T-helper 17 cell (primary cell): ENCODE data around the gene TRIM38. TPM values are rescaled to one million over a fixed set of nuclear protein-coding genes. Genes with fewer than 3 reads are reported as not detected.

Source experiments
- ATAC-seq: fragments of 150-1000 bp; cut with Tn5 transposase; 2 replicates; pipeline ENCODE4 v1.10.0; 2021; ENCODE audit warnings: mild to moderate bottlenecking, moderate library complexity
- DNase-seq, 3 donors: peaks; one replicate each; pipeline versions ENCODE4 v3.0.0 to v3.0.0-alpha.2; 2020 to 2021
- H3K9me3 ChIP-seq: one replicate; pipeline ENCODE4 v1.7.0; 2013; ENCODE audit warnings: low read length, mild to moderate bottlenecking; ENCODE audit not compliant: control insufficient read depth, poor library complexity, severe bottlenecking
- H3K27ac Mint-ChIP-seq: one replicate; pipeline ENCODE4 v1.8.0; 2022; ENCODE audit warnings: mild to moderate bottlenecking, moderate library complexity, mixed read lengths
- H3K27me3 Mint-ChIP-seq: one replicate; pipeline ENCODE4 v1.8.0; 2022; ENCODE audit warnings: mixed read lengths
- H3K36me3 Mint-ChIP-seq: one replicate; pipeline ENCODE4 v1.8.0; 2022; ENCODE audit warnings: low read depth, mixed read lengths
- H3K4me1 Mint-ChIP-seq: one replicate; pipeline ENCODE4 v1.8.0; 2022; ENCODE audit warnings: mild to moderate bottlenecking, mixed read lengths
- H3K4me3 Mint-ChIP-seq: one replicate; pipeline ENCODE4 v1.8.0; 2022; ENCODE audit warnings: mild to moderate bottlenecking, moderate library complexity, mixed read lengths
- total RNA-seq, 4 donors: library from RNA in 2 of 4; stranded (reverse) in 2 of 4; gene quantifications; one replicate each; pipeline ENCODE4 v1.2.3 and lab custom pipeline; 2022 to 2026

Gene TRIM38
- total RNA-seq, 2 donors from 2014 or later, result 17.5 to 19.9 TPM

- DNase-seq (no peak), ATAC-seq (no peak)
- Mint-ChIP-seq H3K27me3 (peaks cover 18% of the 10 kb centered on the region), H3K27ac (no peak overlapping the region), H3K4me1 (peaks cover 14% of the 10 kb centered on the region), H3K36me3 (no peaks in the 10 kb centered on the region), H3K4me3 (no peak overlapping the region)
- no peaks in the 10 kb centered on the region for H3K9me3 ChIP-seq
Observed at GRCh38 chr6:25949695-25950094, 12.9 kb upstream of the TRIM38 start.

DNA sequence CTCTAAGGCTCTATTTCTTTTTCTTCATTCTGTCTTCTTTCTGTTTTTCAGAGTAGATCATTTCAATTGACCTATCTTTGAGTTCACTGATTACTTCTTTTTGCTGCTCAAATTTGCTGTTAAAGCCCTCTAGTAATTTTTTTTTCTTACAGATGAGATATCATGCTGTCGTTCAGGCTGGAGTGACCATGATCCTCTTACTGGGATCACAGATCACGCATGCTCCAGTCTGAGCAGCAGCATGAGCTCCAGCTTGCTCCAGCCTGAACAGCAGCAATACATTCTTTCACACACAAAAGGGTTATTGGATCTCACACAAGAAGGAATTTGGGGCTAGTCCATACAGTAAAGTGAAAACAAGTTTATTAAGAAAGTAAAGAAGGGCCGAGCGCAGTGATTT lies 12.3 kb upstream of the TRIM38 start:
- peak overlapping the region; percentile 4 for H3K4me3 Mint-ChIP-seq

GRCh38 chr6:25951296-25952032 lies 11.1 kb upstream of the TRIM38 start:
- DNase-seq (no peak), ATAC-seq (no peak)
- H3K27me3 Mint-ChIP-seq, result peaks cover 18% of the 10 kb centered on the region
- no peak overlapping the region for H3K4me3 Mint-ChIP-seq
- no peak overlapping the region for H3K27ac Mint-ChIP-seq
- H3K9me3 ChIP-seq, result no peaks in the 10 kb centered on the region
- H3K4me1 Mint-ChIP-seq, result peaks cover 9% of the 10 kb centered on the region
- H3K36me3 Mint-ChIP-seq, result no peaks in the 10 kb centered on the region

More for the DNA sequence above, 12.3 kb upstream of the TRIM38 start:
- Mint-ChIP-seq H3K27me3 (peaks cover 18% of the 10 kb centered on the region), H3K27ac (no peak overlapping the region), H3K4me1 (peaks cover 12% of the 10 kb centered on the region), H3K36me3 (no peaks in the 10 kb centered on the region)
- H3K9me3 ChIP-seq, result no peaks in the 10 kb centered on the region
- DNase-seq, result no peak
- ATAC-seq, result no peak

- ATAC-seq (no peak), DNase-seq (no peak)
- Mint-ChIP-seq H3K4me3 (no peak overlapping the region), H3K27ac (no peak overlapping the region), H3K4me1 (peaks cover 3% of the 10 kb centered on the region), H3K36me3 (no peaks in the 10 kb centered on the region), H3K27me3 (peaks cover 18% of the 10 kb centered on the region)
- no peaks in the 10 kb centered on the region for H3K9me3 ChIP-seq
Observed at GRCh38 chr6:25952535-25952934, 10.1 kb upstream of the TRIM38 start.

DNA sequence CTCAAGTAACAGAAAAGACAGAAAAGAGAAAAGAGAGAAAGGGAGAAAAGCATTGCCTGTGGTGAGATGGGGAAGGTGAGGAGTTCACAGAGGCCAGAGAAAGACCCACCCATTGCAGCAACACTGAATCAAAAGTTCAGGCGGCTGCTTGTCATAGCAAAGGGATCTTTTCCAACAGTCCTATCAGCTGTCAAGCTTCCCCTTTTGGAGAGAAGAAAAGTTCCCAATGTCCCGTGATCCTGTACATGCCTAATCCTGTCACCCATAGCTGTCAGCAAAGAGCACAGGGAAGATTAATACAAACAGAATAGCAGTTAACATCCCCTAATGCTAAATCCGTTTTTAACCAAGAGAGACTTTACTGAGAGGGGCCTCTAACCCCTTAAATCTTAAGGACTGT lies 8.9 kb upstream of the TRIM38 start:
- ATAC-seq, result no peak
- Mint-ChIP-seq H3K4me3 (peak overlapping the region; percentile 19), H3K36me3 (no peaks in the 10 kb centered on the region), H3K27me3 (peaks cover 18% of the 10 kb centered on the region), H3K4me1 (peaks cover 8% of the 10 kb centered on the region), H3K27ac (no peak overlapping the region)
- H3K9me3 ChIP-seq, result no peaks in the 10 kb centered on the region
- no peak for DNase-seq

DNA sequence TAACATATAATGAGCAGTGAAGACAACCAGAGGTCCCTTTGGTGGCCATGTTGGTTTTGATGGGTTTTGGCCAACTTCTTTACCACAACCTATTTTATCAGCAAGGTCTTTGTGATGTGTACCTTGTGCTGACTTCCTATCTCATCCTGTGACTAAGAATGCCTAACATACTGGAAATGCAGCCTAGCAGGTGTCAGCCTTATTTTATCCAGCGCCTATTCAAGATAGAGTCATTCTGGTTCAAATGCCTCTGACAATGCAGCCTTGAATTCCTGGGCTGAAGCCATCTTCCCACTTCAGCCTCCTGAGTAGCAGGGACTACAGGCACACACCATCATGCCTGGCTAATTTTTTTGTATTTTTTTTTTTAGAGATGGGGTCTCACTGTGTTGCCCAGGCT lies 7.8 kb upstream of the TRIM38 start:
- no peak for DNase-seq
- H3K4me3 Mint-ChIP-seq, result no peak overlapping the region
- H3K4me1 Mint-ChIP-seq, result peaks cover 18% of the 10 kb centered on the region
- no peaks in the 10 kb centered on the region for H3K9me3 ChIP-seq
- no peak for ATAC-seq
- H3K27me3 Mint-ChIP-seq, result peaks cover 18% of the 10 kb centered on the region
- H3K36me3 Mint-ChIP-seq, result peaks cover 5% of the 10 kb centered on the region
- no peak overlapping the region for H3K27ac Mint-ChIP-seq

DNA sequence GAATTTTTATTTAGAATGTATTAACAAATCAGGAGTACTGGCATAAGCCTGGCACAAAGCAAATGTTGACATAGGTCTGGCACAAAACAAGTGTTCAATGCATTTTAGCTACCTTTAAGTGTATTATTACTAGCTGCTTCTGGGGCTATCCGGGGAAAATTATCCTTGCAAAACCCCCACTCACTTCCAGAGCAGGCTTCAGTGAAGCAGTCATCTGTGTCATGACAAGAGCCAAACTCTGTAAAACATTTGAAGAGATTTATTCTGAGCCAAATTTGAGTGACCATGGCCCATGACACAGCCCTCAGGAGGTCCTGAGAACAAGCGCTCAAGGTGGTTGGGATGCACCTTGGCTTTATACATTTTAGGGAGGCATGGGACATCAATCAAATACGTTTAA lies 6.4 kb upstream of the TRIM38 start:
- H3K4me1 Mint-ChIP-seq, result peaks cover 30% of the 10 kb centered on the region
- H3K36me3 Mint-ChIP-seq, result peaks cover 5% of the 10 kb centered on the region
- ATAC-seq (no peak), DNase-seq (no peak)
- H3K27ac Mint-ChIP-seq, result no peak overlapping the region
- H3K27me3 Mint-ChIP-seq, result peaks cover 18% of the 10 kb centered on the region
- H3K9me3 ChIP-seq, result no peaks in the 10 kb centered on the region
- H3K4me3 Mint-ChIP-seq, result no peak overlapping the region

- peaks cover 1% of the 10 kb centered on the region for H3K27me3 Mint-ChIP-seq
- ATAC-seq (no peak), DNase-seq (no peak)
- H3K36me3 Mint-ChIP-seq, result peaks cover 7% of the 10 kb centered on the region
- peak overlapping the region; percentile 87 for H3K4me3 Mint-ChIP-seq
- H3K4me1 Mint-ChIP-seq, result peaks cover 52% of the 10 kb centered on the region
- peak overlapping the region; percentile 98 for H3K27ac Mint-ChIP-seq
- no peaks in the 10 kb centered on the region for H3K9me3 ChIP-seq
Observed at GRCh38 chr6:25958700-25959162, 3.9 kb upstream of the TRIM38 start.

DNA sequence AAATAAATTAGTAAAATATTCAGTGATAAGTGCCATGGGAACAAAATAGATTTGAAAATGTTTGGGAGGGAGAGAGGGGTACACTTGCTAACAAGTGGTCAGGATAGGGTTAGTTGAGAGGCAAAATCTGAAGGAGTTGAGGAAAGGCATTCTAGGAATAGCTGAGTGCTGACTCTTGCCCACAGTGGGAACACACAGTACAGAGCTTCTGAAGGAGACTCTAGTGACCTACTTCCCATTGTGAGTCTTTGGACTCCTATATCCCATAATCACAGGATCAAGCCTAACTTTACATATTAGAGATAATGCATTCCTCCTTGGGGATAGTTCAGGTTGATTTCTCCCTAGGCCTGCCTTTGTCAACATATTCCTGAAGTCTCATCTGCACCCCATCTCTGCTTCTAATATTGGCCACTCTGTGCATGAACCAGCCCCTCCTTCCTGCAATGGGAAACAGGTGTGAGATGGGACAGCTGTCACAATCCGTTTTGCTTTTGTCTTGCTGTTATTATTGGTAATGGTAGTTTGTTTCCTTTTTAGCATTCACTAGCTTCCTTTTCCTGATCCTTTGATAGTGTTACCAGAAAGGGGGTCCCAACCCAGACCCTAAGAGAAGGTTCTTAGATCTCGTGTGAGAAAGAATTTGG lies 2.6 kb upstream of the TRIM38 start:
- peak overlapping the region; percentile 87 for H3K4me3 Mint-ChIP-seq
- H3K27ac Mint-ChIP-seq, result peak overlapping the region; percentile 98
- peaks cover 7% of the 10 kb centered on the region for H3K36me3 Mint-ChIP-seq
- DNase-seq (no peak), ATAC-seq (no peak)
- no peaks in the 10 kb centered on the region for H3K27me3 Mint-ChIP-seq
- H3K4me1 Mint-ChIP-seq, result peaks cover 61% of the 10 kb centered on the region
- H3K9me3 ChIP-seq, result no peaks in the 10 kb centered on the region

GRCh38 chr6:25960734-25961133 lies 1.9 kb upstream of the TRIM38 start:
- H3K4me1 Mint-ChIP-seq, result peaks cover 65% of the 10 kb centered on the region

DNA sequence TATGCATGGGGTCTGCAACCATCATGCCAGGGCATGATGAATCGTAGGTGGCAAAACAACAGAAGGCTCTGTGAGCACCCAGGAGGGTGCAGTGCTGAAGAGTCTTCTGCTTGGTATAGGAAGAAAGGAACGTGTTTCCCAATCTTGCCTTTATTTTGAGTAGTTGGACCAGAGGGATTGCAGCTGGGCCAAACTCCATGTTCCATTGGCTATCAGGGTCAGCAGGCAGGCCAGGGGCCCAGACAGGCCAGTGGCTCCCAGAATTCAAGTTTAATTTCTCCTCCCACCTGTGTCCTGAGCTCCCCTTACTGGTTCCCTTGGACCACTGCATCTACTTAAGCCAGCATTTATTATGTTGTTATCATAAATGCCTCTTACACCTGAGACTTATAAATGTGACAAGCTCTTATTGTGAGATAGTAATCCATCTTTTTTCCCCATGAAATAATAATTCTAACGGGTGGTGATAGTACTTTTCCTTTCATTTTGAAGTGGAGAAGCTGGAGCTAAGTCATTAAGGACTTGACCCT lies 918 bp upstream of the TRIM38 start:
- no peaks in the 10 kb centered on the region for H3K27me3 Mint-ChIP-seq
- H3K27ac Mint-ChIP-seq, result peak overlapping the region; percentile 98
- H3K4me1 Mint-ChIP-seq, result peaks cover 69% of the 10 kb centered on the region
- DNase-seq, result no peak
- H3K36me3 Mint-ChIP-seq, result peaks cover 7% of the 10 kb centered on the region
- H3K9me3 ChIP-seq, result no peaks in the 10 kb centered on the region
- peak overlapping the region; percentile 100 for H3K4me3 Mint-ChIP-seq
- ATAC-seq, result no peak

More at GRCh38 chr6:25960734-25961133, 1.9 kb upstream of the TRIM38 start:
- ATAC-seq, result no peak
- DNase-seq, result no peak
- peaks cover 7% of the 10 kb centered on the region for H3K36me3 Mint-ChIP-seq
- no peaks in the 10 kb centered on the region for H3K27me3 Mint-ChIP-seq
- peak overlapping the region; percentile 98 for H3K27ac Mint-ChIP-seq
- H3K4me3 Mint-ChIP-seq, result peak overlapping the region; percentile 87
- H3K9me3 ChIP-seq, result no peaks in the 10 kb centered on the region

GRCh38 chr6:25963426-25964123 lies 973 bp downstream of the TRIM38 start:
- H3K36me3 Mint-ChIP-seq, result peaks cover 14% of the 10 kb centered on the region
- peak overlapping the region; percentile 100 for H3K4me3 Mint-ChIP-seq
- DNase-seq (no peak), ATAC-seq (no peak)
- no peaks in the 10 kb centered on the region for H3K9me3 ChIP-seq
- H3K27ac Mint-ChIP-seq, result peak overlapping the region; percentile 98
- peaks cover 78% of the 10 kb centered on the region for H3K4me1 Mint-ChIP-seq
- H3K27me3 Mint-ChIP-seq, result no peaks in the 10 kb centered on the region

DNA sequence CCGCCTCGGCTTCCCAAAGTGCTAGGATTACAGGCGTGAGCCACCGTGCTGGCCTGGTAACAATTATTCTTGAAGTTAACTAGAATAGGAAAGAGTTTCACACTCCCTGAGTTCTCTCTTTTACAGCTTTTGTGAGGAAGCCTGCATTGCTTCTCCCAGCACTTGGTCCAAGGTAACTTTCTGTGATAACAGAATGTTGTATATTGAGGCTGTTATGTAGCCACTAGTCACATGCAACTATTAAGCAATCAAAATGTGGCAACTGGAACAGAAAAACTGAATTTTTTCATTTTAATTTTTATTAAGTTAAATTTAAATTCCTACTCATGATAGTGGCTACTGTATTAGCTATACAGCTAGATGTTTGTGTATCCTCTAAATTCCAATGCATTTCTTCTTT lies 2.5 kb downstream of the TRIM38 start:
- Mint-ChIP-seq H3K4me3 (peak overlapping the region; percentile 12), H3K27ac (peak overlapping the region; percentile 98), H3K4me1 (peaks cover 72% of the 10 kb centered on the region), H3K36me3 (peaks cover 13% of the 10 kb centered on the region), H3K27me3 (no peaks in the 10 kb centered on the region)
- no peaks in the 10 kb centered on the region for H3K9me3 ChIP-seq
- ATAC-seq (no peak), DNase-seq (no peak)
